ENCODE measurements around the gene MED13. TPM values are rescaled to one million over a fixed set of nuclear protein-coding genes. Genes with fewer than 3 reads are reported as not detected.

Gene MED13
- total and polyA plus RNA-seq, 3 experiments from 2014 or later: 3.4 to 63.3 (median 61.2) TPM

- no peaks in the 10 kb centered on the region for H3K9me3 Mint-ChIP-seq
- peaks cover 4 to 70% (median 14%) of the 10 kb centered on the region in 3 donors for H3K36me3 Mint-ChIP-seq
- DNase-seq: no peak
- H3K36me3 ChIP-seq (ENCODE audit: insufficient read depth, low read length): peaks cover 10% of the 10 kb centered on the region
- no peaks in the 10 kb centered on the region for H3K27me3 ChIP-seq (ENCODE audit: insufficient read depth, low read length, poor library complexity, severe bottlenecking)
- no peak overlapping the region for H3K27ac ChIP-seq (ENCODE audit: low read depth, low read length)
- peaks cover 63 to 88% (median 80%) of the 10 kb centered on the region in 3 donors for H3K4me1 Mint-ChIP-seq
- no peak overlapping the region for H3K4me3 ChIP-seq (ENCODE audit: low read length)
- peaks cover 39% of the 10 kb centered on the region for H3K4me1 ChIP-seq (ENCODE audit: insufficient read depth, low read length)
- H3K27me3 Mint-ChIP-seq: no peaks in the 10 kb centered on the region
- H3K9me3 ChIP-seq (ENCODE audit: low read length): no peaks in the 10 kb centered on the region
- ChIA-PET POLR2A (no interaction called here), CTCF (no interaction called here)
- peak overlapping the region in 4 of 7 donors; percentile 23 to 49 (median 37) for H3K4me3 Mint-ChIP-seq
- H3K27ac Mint-ChIP-seq: peak overlapping the region in 4 of 8 donors; percentile 31 to 65 (median 51)
These were observed 7.4 kb downstream of the MED13 start for GRCh38 chr17:62057696-62058095.

GRCh38 chr17:62052765-62053338, 12.2 kb downstream of the MED13 start:
- Mint-ChIP-seq H3K4me3 (no peak overlapping the region), H3K4me1 (peaks cover 60 to 77% (median 71%) of the 10 kb centered on the region in 3 donors), H3K27me3 (no peaks in the 10 kb centered on the region), H3K9me3 (no peaks in the 10 kb centered on the region), H3K27ac (peak overlapping the region in 3 of 8 donors; percentile 35 to 85 (median 73)), H3K36me3 (peaks cover 0 to 71% (median 17%) of the 10 kb centered on the region in 3 donors)
- H3K4me1 ChIP-seq (ENCODE audit: insufficient read depth, low read length): peaks cover 10% of the 10 kb centered on the region
- POLR2A ChIA-PET: interaction anchor here (0.9 to 1.5 kb wide), 2 partner anchors 11 to 17 kb away, joined by 3 read pairs; no protein-coding TSS in a partner anchor
- peaks cover 18% of the 10 kb centered on the region for H3K36me3 ChIP-seq (ENCODE audit: insufficient read depth, low read length)
- DNase-seq: no peak
- no peak overlapping the region for H3K4me3 ChIP-seq (ENCODE audit: low read length)
- H3K27ac ChIP-seq (ENCODE audit: low read depth, low read length): no peak overlapping the region
- no peaks in the 10 kb centered on the region for H3K27me3 ChIP-seq (ENCODE audit: insufficient read depth, low read length, poor library complexity, severe bottlenecking)
- CTCF ChIA-PET: interaction anchor here (1.0 to 1.3 kb wide), 2 partner anchors 8 to 13 kb away, joined by 3 to 4 read pairs; no protein-coding TSS in a partner anchor
- H3K9me3 ChIP-seq (ENCODE audit: low read length): no peaks in the 10 kb centered on the region

GRCh38 chr17:62051053-62051452, 14.0 kb downstream of the MED13 start:
- Mint-ChIP-seq H3K36me3 (peaks cover 0 to 66% (median 18%) of the 10 kb centered on the region in 3 donors), H3K27me3 (no peaks in the 10 kb centered on the region), H3K27ac (peak overlapping the region in 5 of 8 donors; percentile 12 to 36 (median 28)), H3K4me3 (no peak overlapping the region), H3K4me1 (peaks cover 51 to 70% (median 63%) of the 10 kb centered on the region in 3 donors), H3K9me3 (no peaks in the 10 kb centered on the region)
- DNase-seq: no peak
- Histone ChIP-seq H3K4me3 (ENCODE audit: low read length) (no peak overlapping the region), H3K9me3 (ENCODE audit: low read length) (no peaks in the 10 kb centered on the region), H3K27ac (ENCODE audit: low read depth, low read length) (no peak overlapping the region), H3K4me1 (ENCODE audit: insufficient read depth, low read length) (peaks cover 2% of the 10 kb centered on the region), H3K27me3 (ENCODE audit: insufficient read depth, low read length, poor library complexity, severe bottlenecking) (no peaks in the 10 kb centered on the region), H3K36me3 (ENCODE audit: insufficient read depth, low read length) (peaks cover 12% of the 10 kb centered on the region)
- POLR2A ChIA-PET: no interaction called here
- CTCF ChIA-PET: no interaction called here

GRCh38 chr17:62049299-62049698, 15.8 kb downstream of the MED13 start:
- Mint-ChIP-seq H3K27ac (peak overlapping the region in 3 of 8 donors; percentile 29 to 66 (median 35)), H3K9me3 (no peaks in the 10 kb centered on the region), H3K4me1 (peaks cover 51 to 72% (median 70%) of the 10 kb centered on the region in 3 donors), H3K27me3 (no peaks in the 10 kb centered on the region), H3K36me3 (peaks cover 0 to 68% (median 19%) of the 10 kb centered on the region in 3 donors), H3K4me3 (peak overlapping the region in 1 of 7 donors; percentile 29)
- H3K27me3 ChIP-seq (ENCODE audit: insufficient read depth, low read length, poor library complexity, severe bottlenecking): no peaks in the 10 kb centered on the region
- no peak for DNase-seq
- H3K4me1 ChIP-seq (ENCODE audit: insufficient read depth, low read length): no peaks in the 10 kb centered on the region
- H3K4me3 ChIP-seq (ENCODE audit: low read length): no peak overlapping the region
- ChIA-PET POLR2A (no interaction called here), CTCF (interaction anchor here (1.8 kb wide), 1 partner anchor 17 kb away, joined by 5 read pairs; no protein-coding TSS in a partner anchor)
- no peak overlapping the region for H3K27ac ChIP-seq (ENCODE audit: low read depth, low read length)
- peaks cover 21% of the 10 kb centered on the region for H3K36me3 ChIP-seq (ENCODE audit: insufficient read depth, low read length)
- H3K9me3 ChIP-seq (ENCODE audit: low read length): no peaks in the 10 kb centered on the region

DNA sequence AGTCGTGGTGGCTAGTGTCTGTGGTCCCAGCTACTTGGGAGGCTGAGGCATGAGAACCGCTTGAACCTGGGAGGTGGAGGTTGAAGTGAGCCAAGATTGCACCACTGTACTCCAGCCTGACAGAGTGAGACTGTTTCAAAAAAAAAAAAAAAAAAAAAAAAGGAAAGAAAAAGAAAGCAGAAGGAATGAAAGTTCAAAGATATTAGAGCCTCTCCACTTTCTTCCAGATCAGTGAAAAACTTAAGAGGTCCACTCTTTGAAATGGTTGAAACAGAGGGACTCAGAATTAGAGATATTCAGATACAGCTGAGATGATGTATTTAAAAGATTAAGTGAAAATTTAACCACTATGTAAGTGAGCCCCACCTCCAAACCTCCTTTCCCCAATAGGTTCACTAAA, 16.8 kb downstream of the MED13 start:
- Mint-ChIP-seq H3K27ac (peak overlapping the region in 7 of 8 donors; percentile 35 to 85 (median 64)), H3K36me3 (peaks cover 0 to 71% (median 21%) of the 10 kb centered on the region in 3 donors), H3K4me1 (peaks cover 54 to 77% (median 75%) of the 10 kb centered on the region in 3 donors), H3K4me3 (peak overlapping the region in 2 of 7 donors; percentile 29 to 43), H3K9me3 (no peaks in the 10 kb centered on the region), H3K27me3 (no peaks in the 10 kb centered on the region)
- no peak for DNase-seq
- no peaks in the 10 kb centered on the region for H3K9me3 ChIP-seq (ENCODE audit: low read length)
- H3K4me3 ChIP-seq (ENCODE audit: low read length): no peak overlapping the region
- H3K27ac ChIP-seq (ENCODE audit: low read depth, low read length): no peak overlapping the region
- H3K27me3 ChIP-seq (ENCODE audit: insufficient read depth, low read length, poor library complexity, severe bottlenecking): no peaks in the 10 kb centered on the region
- CTCF ChIA-PET: interaction anchor here (1.8 kb wide), 1 partner anchor 18 kb away, joined by 5 read pairs; no protein-coding TSS in a partner anchor
- peaks cover 10% of the 10 kb centered on the region for H3K4me1 ChIP-seq (ENCODE audit: insufficient read depth, low read length)
- POLR2A ChIA-PET: no interaction called here
- H3K36me3 ChIP-seq (ENCODE audit: insufficient read depth, low read length): peaks cover 23% of the 10 kb centered on the region

GRCh38 chr17:62045517-62045916, 19.6 kb downstream of the MED13 start:
- H3K4me3 Mint-ChIP-seq: no peak overlapping the region
- Histone ChIP-seq H3K4me1 (ENCODE audit: insufficient read depth, low read length) (peaks cover 28% of the 10 kb centered on the region), H3K36me3 (ENCODE audit: insufficient read depth, low read length) (peaks cover 21% of the 10 kb centered on the region), H3K27ac (ENCODE audit: low read depth, low read length) (no peak overlapping the region), H3K4me3 (ENCODE audit: low read length) (no peak overlapping the region), H3K27me3 (ENCODE audit: insufficient read depth, low read length, poor library complexity, severe bottlenecking) (no peaks in the 10 kb centered on the region), H3K9me3 (ENCODE audit: low read length) (no peaks in the 10 kb centered on the region)
- peaks cover 58 to 79% (median 78%) of the 10 kb centered on the region in 3 donors for H3K4me1 Mint-ChIP-seq
- H3K36me3 Mint-ChIP-seq: peaks cover 0 to 67% (median 17%) of the 10 kb centered on the region in 3 donors
- H3K9me3 Mint-ChIP-seq: no peaks in the 10 kb centered on the region
- ChIA-PET POLR2A (no interaction called here), CTCF (interaction anchor here (1.0 to 1.4 kb wide), 2 partner anchors 8 to 20 kb away, joined by 3 to 4 read pairs; no protein-coding TSS in a partner anchor)
- DNase-seq: no peak
- H3K27ac Mint-ChIP-seq: peak overlapping the region in 5 of 8 donors; percentile 8 to 78 (median 48)
- H3K27me3 Mint-ChIP-seq: no peaks in the 10 kb centered on the region

- H3K27ac ChIP-seq (ENCODE audit: low read depth, low read length): no peak overlapping the region
- H3K27me3 ChIP-seq (ENCODE audit: insufficient read depth, low read length, poor library complexity, severe bottlenecking): no peaks in the 10 kb centered on the region
- H3K9me3 Mint-ChIP-seq: no peaks in the 10 kb centered on the region
- CTCF ChIA-PET: interaction anchor here (1.0 to 1.4 kb wide), 2 partner anchors 8 to 21 kb away, joined by 3 to 4 read pairs; no protein-coding TSS in a partner anchor
- H3K36me3 Mint-ChIP-seq: peaks cover 0 to 67% (median 15%) of the 10 kb centered on the region in 3 donors
- no peaks in the 10 kb centered on the region for H3K9me3 ChIP-seq (ENCODE audit: low read length)
- H3K36me3 ChIP-seq (ENCODE audit: insufficient read depth, low read length): peaks cover 21% of the 10 kb centered on the region
- H3K4me3 ChIP-seq (ENCODE audit: low read length): no peak overlapping the region
- POLR2A ChIA-PET: no interaction called here
- no peak for DNase-seq
- no peaks in the 10 kb centered on the region for H3K27me3 Mint-ChIP-seq
- H3K27ac Mint-ChIP-seq: peak overlapping the region in 3 of 8 donors; percentile 27 to 78 (median 48)
- peaks cover 32% of the 10 kb centered on the region for H3K4me1 ChIP-seq (ENCODE audit: insufficient read depth, low read length)
- H3K4me1 Mint-ChIP-seq: peaks cover 60 to 82% (median 80%) of the 10 kb centered on the region in 3 donors
- H3K4me3 Mint-ChIP-seq: no peak overlapping the region
These were observed 20.0 kb downstream of the MED13 start for GRCh38 chr17:62045109-62045508.

- H3K4me3 ChIP-seq (ENCODE audit: low read length): no peak overlapping the region
- H3K27me3 Mint-ChIP-seq: no peaks in the 10 kb centered on the region
- no peaks in the 10 kb centered on the region for H3K27me3 ChIP-seq (ENCODE audit: insufficient read depth, low read length, poor library complexity, severe bottlenecking)
- peak overlapping the region in 1 of 7 donors; percentile 24 for H3K4me3 Mint-ChIP-seq
- peak overlapping the region in 5 of 8 donors; percentile 17 to 71 (median 50) for H3K27ac Mint-ChIP-seq
- no peak overlapping the region for H3K27ac ChIP-seq (ENCODE audit: low read depth, low read length)
- CTCF ChIA-PET: no interaction called here
- POLR2A ChIA-PET: interaction anchor here (0.8 kb wide), 1 partner anchor 22 kb away, joined by 3 read pairs; no protein-coding TSS in a partner anchor
- H3K4me1 Mint-ChIP-seq: peaks cover 61 to 86% (median 83%) of the 10 kb centered on the region in 3 donors
- H3K9me3 Mint-ChIP-seq: no peaks in the 10 kb centered on the region
- peaks cover 35% of the 10 kb centered on the region for H3K4me1 ChIP-seq (ENCODE audit: insufficient read depth, low read length)
- peaks cover 21% of the 10 kb centered on the region for H3K36me3 ChIP-seq (ENCODE audit: insufficient read depth, low read length)
- H3K36me3 Mint-ChIP-seq: peaks cover 0 to 68% (median 11%) of the 10 kb centered on the region in 3 donors
- H3K9me3 ChIP-seq (ENCODE audit: low read length): no peaks in the 10 kb centered on the region
- DNase-seq: no peak
These were observed 21.5 kb downstream of the MED13 start for GRCh38 chr17:62043602-62044001.
